ENCODE data around the gene PLPP6.

The PLPP6 gene

DNA sequence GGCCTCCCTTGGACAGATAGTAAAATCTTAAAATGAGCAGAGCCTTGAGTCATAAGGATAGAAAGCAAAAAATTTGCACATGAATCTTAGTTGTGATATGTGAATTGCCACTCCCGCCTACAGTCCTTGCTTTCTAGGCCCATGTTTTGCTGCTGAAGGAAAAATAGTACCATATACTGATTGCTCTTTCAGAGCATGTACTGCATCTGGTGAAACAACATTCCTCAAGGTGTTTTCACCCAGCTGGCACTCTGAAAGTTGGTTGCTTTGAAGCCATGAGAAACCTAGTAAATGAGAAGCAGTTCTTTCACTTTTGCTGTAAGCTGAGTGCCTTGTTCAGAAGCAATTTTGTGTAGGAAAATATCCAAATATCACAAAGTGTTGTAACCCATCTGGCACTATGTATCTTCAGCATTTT lies 27.6 kb downstream of the PLPP6 start:
- H4K20me1 ChIP-seq (ENCODE audit: insufficient read depth, low read length), result peaks cover 11% of the 10 kb centered on the region; the same call in 1 of the 2 replicates
- H3K4me2 ChIP-seq (ENCODE audit: low read length), result peak overlapping the region; percentile 76
- peaks cover 19% of the 10 kb centered on the region for H3K36me3 ChIP-seq (replicated peaks; ENCODE audit: low read depth, low read length)
- H3K9ac ChIP-seq (ENCODE audit: low read length), result peak overlapping the region; percentile 19
- H3K27ac ChIP-seq (ENCODE audit: low read length), result peak overlapping the region; percentile 88
- TF ChIP-seq, protein P1, sequence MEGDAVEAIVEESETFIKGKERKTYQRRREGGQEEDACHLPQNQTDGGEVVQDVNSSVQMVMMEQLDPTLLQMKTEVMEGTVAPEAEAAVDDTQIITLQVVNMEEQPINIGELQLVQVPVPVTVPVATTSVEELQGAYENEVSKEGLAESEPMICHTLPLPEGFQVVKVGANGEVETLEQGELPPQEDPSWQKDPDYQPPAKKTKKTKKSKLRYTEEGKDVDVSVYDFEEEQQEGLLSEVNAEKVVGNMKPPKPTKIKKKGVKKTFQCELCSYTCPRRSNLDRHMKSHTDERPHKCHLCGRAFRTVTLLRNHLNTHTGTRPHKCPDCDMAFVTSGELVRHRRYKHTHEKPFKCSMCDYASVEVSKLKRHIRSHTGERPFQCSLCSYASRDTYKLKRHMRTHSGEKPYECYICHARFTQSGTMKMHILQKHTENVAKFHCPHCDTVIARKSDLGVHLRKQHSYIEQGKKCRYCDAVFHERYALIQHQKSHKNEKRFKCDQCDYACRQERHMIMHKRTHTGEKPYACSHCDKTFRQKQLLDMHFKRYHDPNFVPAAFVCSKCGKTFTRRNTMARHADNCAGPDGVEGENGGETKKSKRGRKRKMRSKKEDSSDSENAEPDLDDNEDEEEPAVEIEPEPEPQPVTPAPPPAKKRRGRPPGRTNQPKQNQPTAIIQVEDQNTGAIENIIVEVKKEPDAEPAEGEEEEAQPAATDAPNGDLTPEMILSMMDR (IDR thresholded peaks at IDR 0.05; ENCODE audit: low read depth, low read length), result no peak
- TF ChIP-seq EZH2phosphoT487 (IDR thresholded peaks at IDR 0.05; ENCODE audit: low read depth), result no peak
- H3K27me3 ChIP-seq (ENCODE audit: low read depth, low read length), result no peaks in the 10 kb centered on the region
- H3K9me3 ChIP-seq (ENCODE audit: insufficient read depth, low read length), result no peaks in the 10 kb centered on the region
- H3K79me2 ChIP-seq (ENCODE audit: low read length), result peaks cover 11% of the 10 kb centered on the region
- H2AFZ ChIP-seq (ENCODE audit: low read depth, low read length), result no peak overlapping the region
- peak overlapping the region; percentile 59 for H3K4me3 ChIP-seq (ENCODE audit: low read length)
- peaks cover 23% of the 10 kb centered on the region for H3K4me1 ChIP-seq (ENCODE audit: low read length)

GRCh38 chr9:4690144-4690543 lies 28.1 kb downstream of the PLPP6 start:
- Histone ChIP-seq H3K4me3 (ENCODE audit: low read length) (peak overlapping the region; percentile 59), H3K27me3 (ENCODE audit: low read depth, low read length) (no peaks in the 10 kb centered on the region), H4K20me1 (ENCODE audit: insufficient read depth, low read length) (peaks cover 11% of the 10 kb centered on the region; the same call in 1 of the 2 replicates), H2AFZ (ENCODE audit: low read depth, low read length) (no peak overlapping the region), H3K79me2 (ENCODE audit: low read length) (peaks cover 11% of the 10 kb centered on the region), H3K9ac (ENCODE audit: low read length) (peak overlapping the region; percentile 19), H3K4me2 (ENCODE audit: low read length) (peak overlapping the region; percentile 76), H3K4me1 (ENCODE audit: low read length) (peaks cover 23% of the 10 kb centered on the region), H3K9me3 (ENCODE audit: insufficient read depth, low read length) (no peaks in the 10 kb centered on the region), H3K27ac (ENCODE audit: low read length) (peak overlapping the region; percentile 88), H3K36me3 (replicated peaks; ENCODE audit: low read depth, low read length) (peaks cover 15% of the 10 kb centered on the region)
- no peak for TF ChIP-seq EZH2phosphoT487 (IDR thresholded peaks at IDR 0.05; ENCODE audit: low read depth)
- TF ChIP-seq, protein P1 (IDR thresholded peaks at IDR 0.05; ENCODE audit: low read depth, low read length), result no peak

GRCh38 chr9:4691795-4692194 lies 29.7 kb downstream of the PLPP6 start:
- Histone ChIP-seq H3K9me3 (ENCODE audit: insufficient read depth, low read length) (no peaks in the 10 kb centered on the region), H3K4me2 (ENCODE audit: low read length) (no peak overlapping the region), H4K20me1 (ENCODE audit: insufficient read depth, low read length) (peaks cover 11% of the 10 kb centered on the region; the same call in 1 of the 2 replicates), H3K27ac (ENCODE audit: low read length) (no peak overlapping the region), H2AFZ (ENCODE audit: low read depth, low read length) (no peak overlapping the region), H3K36me3 (replicated peaks; ENCODE audit: low read depth, low read length) (peaks cover 11% of the 10 kb centered on the region), H3K9ac (ENCODE audit: low read length) (no peak overlapping the region), H3K27me3 (ENCODE audit: low read depth, low read length) (no peaks in the 10 kb centered on the region), H3K4me3 (ENCODE audit: low read length) (no peak overlapping the region), H3K79me2 (ENCODE audit: low read length) (peaks cover 11% of the 10 kb centered on the region), H3K4me1 (ENCODE audit: low read length) (peaks cover 23% of the 10 kb centered on the region)
- no peak for TF ChIP-seq EZH2phosphoT487 (IDR thresholded peaks at IDR 0.05; ENCODE audit: low read depth)
- TF ChIP-seq, protein P1 (IDR thresholded peaks at IDR 0.05; ENCODE audit: low read depth, low read length), result no peak

GRCh38 chr9:4700091-4700490 lies 38.0 kb downstream of the PLPP6 start:
- Histone ChIP-seq H3K4me2 (ENCODE audit: low read length) (no peak overlapping the region), H3K4me1 (ENCODE audit: low read length) (no peaks in the 10 kb centered on the region), H3K36me3 (replicated peaks; ENCODE audit: low read depth, low read length) (peaks cover 22% of the 10 kb centered on the region), H3K27ac (ENCODE audit: low read length) (no peak overlapping the region), H4K20me1 (ENCODE audit: insufficient read depth, low read length) (no peaks in the 10 kb centered on the region), H3K79me2 (ENCODE audit: low read length) (no peaks in the 10 kb centered on the region), H3K4me3 (ENCODE audit: low read length) (no peak overlapping the region), H2AFZ (ENCODE audit: low read depth, low read length) (no peak overlapping the region), H3K9me3 (ENCODE audit: insufficient read depth, low read length) (no peaks in the 10 kb centered on the region), H3K27me3 (ENCODE audit: low read depth, low read length) (no peaks in the 10 kb centered on the region), H3K9ac (ENCODE audit: low read length) (no peak overlapping the region)
- TF ChIP-seq, protein P1 (IDR thresholded peaks at IDR 0.05; ENCODE audit: low read depth, low read length), result no peak
- TF ChIP-seq EZH2phosphoT487 (IDR thresholded peaks at IDR 0.05; ENCODE audit: low read depth), result no peak

Measured in OCI-LY3 (cell line).